ENCODE results near the gene SPECC1. TPM values are rescaled to one million over a fixed set of nuclear protein-coding genes. Genes with fewer than 3 reads are reported as not detected.

Gene SPECC1
- total and polyA plus RNA-seq, 2 of the 4 experiments (the other 2 are of a cell fraction): 16.9 to 26.2 TPM

GRCh38 chr17:20179041-20179440 is 169.9 kb downstream of the SPECC1 start:
- no peak overlapping the region for H2AK5ac ChIP-seq (ENCODE audit: low read depth, low read length)
- no peak overlapping the region for H3K27ac ChIP-seq (ENCODE audit: insufficient read depth, low read length)
- H2BK15ac ChIP-seq (ENCODE audit: low read depth, low read length): no peak overlapping the region
- no peak overlapping the region for H2BK20ac ChIP-seq (ENCODE audit: low read depth, low read length)
- ATAC-seq (ENCODE audit: low read depth) (no peak), DNase-seq (no peak)
- in situ Hi-C loops (cut with MboI; ENCODE audit: low sequenced_read_pairs) (no loop called here), intact Hi-C loops (cut with micrococcal nuclease) (no loop called here), dilution Hi-C loops (cut with HindIII; ENCODE audit: low sequenced_read_pairs, unreplicated experiment) (no loop called here)
- no peak overlapping the region for H3K14ac ChIP-seq (replicated peaks; ENCODE audit: low read depth, low read length)
- no peak overlapping the region for H3K23ac ChIP-seq (ENCODE audit: low read depth, low read length)
- H2BK120ac ChIP-seq (ENCODE audit: low read depth, low read length): no peak overlapping the region
- H4K8ac ChIP-seq (ENCODE audit: low read depth in 2 of 2, low read length in 2 of 2): no peak overlapping the region
- no peak overlapping the region for H4K91ac ChIP-seq (ENCODE audit: insufficient read depth, low read depth, low read length)
- no peaks in the 10 kb centered on the region for H3K27me3 ChIP-seq (ENCODE audit: control insufficient read depth, insufficient read depth, low read length)
- TF ChIP-seq USF2 (IDR thresholded peaks at IDR 0.05; ENCODE audit: low read depth, low read length): no peak
- no peak for TF ChIP-seq SMC3 (IDR thresholded peaks at IDR 0.05; ENCODE audit: low read depth, low read length)
- no peak for TF ChIP-seq RCOR1 (IDR thresholded peaks at IDR 0.05; ENCODE audit: insufficient replicate concordance, low read length)
- no peak for TF ChIP-seq MXI1 (IDR thresholded peaks at IDR 0.05; ENCODE audit: borderline replicate concordance, low read depth, low read length)
- TF ChIP-seq BHLHE40 (IDR thresholded peaks at IDR 0.05; ENCODE audit: low read depth, low read length): no peak
- TF ChIP-seq RAD21 (IDR thresholded peaks at IDR 0.05; ENCODE audit: low read length): no peak
- no peak for TF ChIP-seq CHD1 (IDR thresholded peaks at IDR 0.05; ENCODE audit: low read depth, low read length)
- no peak for TF ChIP-seq CEBPB (IDR thresholded peaks at IDR 0.05; ENCODE audit: low read depth, low read length)
- TF ChIP-seq RFX5 (IDR thresholded peaks at IDR 0.05; ENCODE audit: low read depth, low read length): no peak
- no peak for TF ChIP-seq ELK1 (IDR thresholded peaks at IDR 0.05; ENCODE audit: borderline replicate concordance, low read depth, low read length)
- TF ChIP-seq POLR2A (IDR thresholded peaks at IDR 0.05; ENCODE audit: low read depth, low read length): no peak
- BruUV-seq (replicated peaks): no TSS peak
- H3K9ac ChIP-seq (ENCODE audit: low read depth, low read length): no peak overlapping the region
- H3K4ac ChIP-seq (ENCODE audit: low read depth, low read length): no peak overlapping the region
- no peak overlapping the region for H3K4me2 ChIP-seq (ENCODE audit: low read depth, low read length)
- no peak overlapping the region for H3K18ac ChIP-seq (ENCODE audit: low read depth, low read length)
- peaks cover 6% of the 10 kb centered on the region; the same call in 1 of the 2 replicates for H4K20me1 ChIP-seq (ENCODE audit: insufficient read depth, low read length)
- H2BK5ac ChIP-seq (ENCODE audit: low read depth, low read length, poor library complexity, severe bottlenecking): no peak overlapping the region
- ChIA-PET CTCF (interaction anchor here (0.5 kb wide), 1 partner anchor 171 kb away, joined by 3 read pairs; no protein-coding TSS in a partner anchor), POLR2A (ENCODE audit: unreplicated experiment) (no interaction called here)
- no peak overlapping the region for H3K56ac ChIP-seq (ENCODE audit: extremely low read depth, insufficient read depth, low read length)
- H3K36me3 ChIP-seq (ENCODE audit: control insufficient read depth, insufficient read depth, low read length): no peaks in the 10 kb centered on the region
- H3K4me1 ChIP-seq (ENCODE audit: control insufficient read depth, insufficient read depth, low read length): peaks cover 8% of the 10 kb centered on the region
- H3K9me1 ChIP-seq (ENCODE audit: insufficient read depth, low read length): peaks cover 14% of the 10 kb centered on the region
- peaks cover 21 to 49% of the 10 kb centered on the region in 2 experiments for H3K79me1 ChIP-seq (ENCODE audit: low read depth in 1 of 2, low read length in 2 of 2)
- H4K5ac ChIP-seq (ENCODE audit: low read depth, low read length): no peak overlapping the region
- WGBS, 2 experiments (ENCODE audit: extremely low coverage in 2 of 2, insufficient read length in 1 of 2): no CpG with 5 or more reads among the region's 3 CpGs
- H3K4me3 ChIP-seq (ENCODE audit: insufficient read depth, low read depth, low read length): no peak overlapping the region
- H2AFZ ChIP-seq (replicated peaks; ENCODE audit: low read length, poor library complexity): no peak overlapping the region
- H2AK9ac ChIP-seq (replicated peaks; ENCODE audit: low read depth, low read length, poor library complexity): no peak overlapping the region
- H3K9me3 ChIP-seq (ENCODE audit: control insufficient read depth, insufficient read depth, low read length): no peaks in the 10 kb centered on the region

Data from IMR-90 (cell line).